ENCODE results near the gene TGFB2.

The TGFB2 gene

DNA sequence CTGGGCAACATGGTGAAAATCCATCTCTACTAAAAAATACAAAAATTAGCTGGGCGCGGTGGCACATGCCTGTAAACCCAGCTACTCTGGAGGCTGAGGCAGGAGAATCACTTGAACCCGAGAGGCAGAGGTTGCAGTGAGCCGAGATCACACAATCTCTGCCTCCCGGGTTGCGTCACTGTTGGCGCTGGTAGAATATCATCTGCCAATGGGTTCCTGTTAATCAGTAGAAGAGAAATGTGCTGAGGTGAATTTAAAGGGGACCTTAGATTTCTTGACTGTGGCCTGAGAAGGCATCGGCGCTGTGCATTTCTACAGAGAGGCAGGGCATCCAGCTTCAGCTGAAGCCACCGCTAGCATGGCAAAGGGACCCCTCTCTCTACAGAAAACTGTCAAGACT, 68.0 kb downstream of the TGFB2 start:
- no peak for DNase-seq (ENCODE audit: low read depth)
- no peak overlapping the region for H3K4me3 ChIP-seq (ENCODE audit: low read depth, low read length)
- no peak for TF ChIP-seq CTCF (IDR thresholded peaks at IDR 0.05; ENCODE audit: control insufficient read depth, extremely low read depth, insufficient read depth)

DNA sequence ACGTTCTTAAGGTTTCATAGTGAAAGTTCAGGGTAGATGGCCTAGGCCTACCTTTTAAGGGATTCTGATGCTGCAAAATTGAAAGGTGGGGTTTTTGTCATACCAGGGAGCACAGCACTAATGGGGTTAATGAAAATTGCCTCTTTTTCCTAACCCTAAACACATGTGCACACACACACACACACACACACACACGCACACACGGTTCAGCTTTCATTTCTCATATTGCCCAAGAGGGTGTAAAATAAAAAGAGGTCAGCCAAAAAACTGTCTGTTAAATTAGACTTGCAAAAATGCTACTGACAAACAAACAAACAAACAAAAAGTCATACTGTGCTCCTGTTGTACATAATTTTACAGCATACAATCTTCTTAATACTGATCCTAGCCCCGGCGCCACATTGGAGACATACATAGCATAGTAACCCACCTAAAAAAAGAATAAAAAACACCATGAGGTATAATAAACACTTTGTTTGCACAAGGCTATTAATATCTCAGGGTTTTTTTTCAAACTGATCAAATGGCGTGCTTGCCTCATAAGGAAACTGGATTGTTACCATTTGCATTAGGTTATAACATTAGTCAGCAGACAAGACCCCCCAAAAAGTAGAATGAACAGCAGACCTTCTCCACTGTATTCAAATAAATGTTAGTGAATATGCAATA, 69.1 kb downstream of the TGFB2 start:
- DNase-seq (ENCODE audit: low read depth), result no peak
- TF ChIP-seq CTCF (IDR thresholded peaks at IDR 0.05; ENCODE audit: control insufficient read depth, extremely low read depth, insufficient read depth), result no peak
- no peak overlapping the region for H3K4me3 ChIP-seq (ENCODE audit: low read depth, low read length)

- no peak for DNase-seq (ENCODE audit: low read depth)
- no peak for TF ChIP-seq CTCF (IDR thresholded peaks at IDR 0.05; ENCODE audit: control insufficient read depth, extremely low read depth, insufficient read depth)
- no peak overlapping the region for H3K4me3 ChIP-seq (ENCODE audit: low read depth, low read length)
Observed at GRCh38 chr1:218415726-218416125, 70.6 kb downstream of the TGFB2 start.

DNA sequence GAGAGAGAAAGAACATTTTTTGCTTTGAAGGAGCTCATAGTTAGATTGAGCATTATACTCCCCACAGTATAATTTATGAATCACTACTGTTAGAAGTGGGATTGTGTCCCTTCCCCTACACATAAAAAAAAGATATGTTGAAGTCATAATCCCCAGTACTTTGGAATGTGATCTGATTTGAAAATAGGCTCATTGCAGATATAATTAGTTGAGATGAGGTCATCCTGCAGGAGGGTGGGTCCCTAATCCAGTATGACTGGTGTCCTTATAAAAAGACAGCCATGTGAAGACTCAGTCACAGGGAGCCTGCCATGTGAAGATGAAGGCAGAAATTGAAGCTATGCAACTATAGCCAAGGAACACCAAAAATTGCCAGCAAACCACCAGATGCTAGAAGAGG, 76.4 kb downstream of the TGFB2 start:
- no peak overlapping the region for H3K4me3 ChIP-seq (ENCODE audit: low read depth, low read length)
- TF ChIP-seq CTCF (IDR thresholded peaks at IDR 0.05; ENCODE audit: control insufficient read depth, extremely low read depth, insufficient read depth), result no peak
- no peak for DNase-seq (ENCODE audit: low read depth)

- no peak for DNase-seq (ENCODE audit: low read depth)
- no peak for TF ChIP-seq CTCF (IDR thresholded peaks at IDR 0.05; ENCODE audit: control insufficient read depth, extremely low read depth, insufficient read depth)
- H3K4me3 ChIP-seq (ENCODE audit: low read depth, low read length), result no peak overlapping the region
Observed at GRCh38 chr1:218424502-218424901, 79.4 kb downstream of the TGFB2 start.

DNA sequence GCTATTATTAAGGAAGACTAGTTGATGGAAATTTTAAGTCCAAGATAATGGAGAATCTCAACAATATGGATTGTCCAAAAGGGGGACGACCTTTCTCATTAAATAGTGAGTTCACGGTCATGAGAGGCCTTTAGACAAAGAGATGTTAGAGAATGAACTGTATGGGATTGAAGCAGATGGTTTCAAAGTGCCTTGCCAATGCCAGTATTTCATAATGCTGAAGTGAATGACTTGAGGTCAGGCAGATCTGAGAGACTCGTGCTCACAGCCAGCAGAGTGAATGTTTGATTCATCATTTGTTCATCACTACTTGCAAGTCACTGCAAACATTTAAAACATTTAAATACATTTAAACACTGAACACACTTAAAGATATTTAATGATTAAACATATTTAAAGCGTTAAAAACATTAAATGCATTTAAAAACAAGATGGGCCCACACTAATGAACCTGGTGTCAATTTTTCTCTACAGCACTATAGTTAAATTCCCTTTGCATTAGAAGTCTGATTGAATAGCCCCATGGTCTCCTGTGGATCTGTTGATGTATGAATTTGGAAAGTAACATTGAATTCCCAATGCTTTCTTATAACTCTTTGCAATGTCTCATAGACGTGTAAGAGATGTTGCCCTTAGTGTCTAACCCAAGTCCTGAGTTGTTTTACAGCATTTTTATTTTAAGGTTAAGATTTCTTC, 80.7 kb downstream of the TGFB2 start:
- no peak for DNase-seq (ENCODE audit: low read depth)
- H3K4me3 ChIP-seq (ENCODE audit: low read depth, low read length), result no peak overlapping the region

More for the DNA sequence above, 80.7 kb downstream of the TGFB2 start:
- TF ChIP-seq CTCF (IDR thresholded peaks at IDR 0.05; ENCODE audit: control insufficient read depth, extremely low read depth, insufficient read depth), result no peak

Measured in LNCaP clone FGC (cell line).